Right renal pelvis (tissue), 4 donors: Measurements from ENCODE around the gene TMEM248. TPM values are rescaled to one million over a fixed set of nuclear protein-coding genes. Genes with fewer than 3 reads are reported as not detected.
"Not testable (repeated sequence)": the region's sequence is repeated elsewhere in the genome, so short reads cannot be mapped to it uniquely, and the experiment has no call there.

Source experiments
- DNase-seq, 4 donors: peaks; one replicate each; pipeline ENCODE4 v3.0.0-alpha.2; 2013; ENCODE audit warnings: low read depth in 4 of 4, low spot score in 3 of 4, missing footprints in 1 of 4
- polyA plus RNA-seq, 4 donors: library from polyadenylated mRNA; unstranded; fragments of 120-200 nt; gene quantifications; one replicate each; pipeline ENCODE4 v1.2.1, GENCODE V29; 2013; ENCODE audit not compliant: insufficient read length in 4 of 4

TMEM248 gene
- polyA plus RNA-seq, 4 donors = 72.5 to 87.4 (median 83.2) TPM

GRCh38 chr7:66995050-66995776 is 74.2 kb downstream of the TMEM248 start, which contains the start of gene SBDS:
Gene SBDS (minus strand): TSS chr7:66995586. CDS start chr7:66995417, 169 bp downstream.
- peak; percentile 87 to 96 (median 95) for DNase-seq

GRCh38 chr7:66996444-66997191 is 75.6 kb downstream of the TMEM248 start, which contains the start of gene TYW1:
Gene TYW1 (plus strand): TSS chr7:66996833. CDS start chr7:66996979, 146 bp downstream.
- peak; percentile 92 to 98 (median 96) for DNase-seq

- DNase-seq = not testable (repeated sequence)
Measured at GRCh38 chr7:67000601-67001258, 79.7 kb downstream of the TMEM248 start.

GRCh38 chr7:67004145-67004544 is 83.1 kb downstream of the TMEM248 start:
- not testable (repeated sequence) for DNase-seq

GRCh38 chr7:67006965-67007364 is 85.9 kb downstream of the TMEM248 start:
- no peak for DNase-seq

Other genes starting within 250 kb of the TMEM248 start
- 10 to 100 TPM; 29.0 to 37.1 (median 33.9) TPM for gene RABGEF1, start 180.5 kb upstream of the TMEM248 start, polyA plus RNA-seq
- gene SBDS, start 74.4 kb downstream of the TMEM248 start, polyA plus RNA-seq = 100 to 1,000 TPM; 104 to 133 (median 128) TPM
- gene TYW1, start 75.6 kb downstream of the TMEM248 start, polyA plus RNA-seq = 10 to 100 TPM; 21.4 to 25.9 (median 23.1) TPM